Hepatocyte (in vitro differentiated cells): ENCODE measurements around the gene SGPL1.

Experiments used
- CTCF ChIP-seq: fragments of 200-600 bp; sonication (generic); IDR thresholded peaks from 2 replicates; pipeline ENCODE4 v1.5.1; 2016; ENCODE audit warnings: antibody characterized with exemption, mild to moderate bottlenecking; ENCODE audit not compliant: poor library complexity
- EZH2 ChIP-seq: fragments of 200-600 bp; sonication (generic); IDR thresholded peaks from 2 replicates; pipeline ENCODE4 v1.6.1; 2016; ENCODE audit warnings: antibody characterized with exemption, mild to moderate bottlenecking, borderline replicate concordance
- EZH2phosphoT487 ChIP-seq: fragments of 200-600 bp; sonication (generic); IDR thresholded peaks from one replicate; pipeline ENCODE4 v1.6.1; 2018; ENCODE audit warnings: antibody characterized with exemption, mild to moderate bottlenecking, low read depth, moderate library complexity; ENCODE audit not compliant: unreplicated experiment, severe bottlenecking

GRCh38 chr10:70774810-70775678 is 40.7 kb upstream of the SGPL1 start:
- TF ChIP-seq CTCF (no peak), EZH2 (no peak), EZH2phosphoT487 (no peak)
